ENCODE measurements around the gene VAPB.

- no peak for TF ChIP-seq CTCF (IDR thresholded peaks at IDR 0.05)
- no peak for TF ChIP-seq ETV6 (CRISPR knock-in tag; IDR thresholded peaks at IDR 0.05)
- TF ChIP-seq USF1 (CRISPR knock-in tag; IDR thresholded peaks at IDR 0.05), result no peak
- no peak for TF ChIP-seq JUN (CRISPR knock-in tag; IDR thresholded peaks at IDR 0.05)
- TF ChIP-seq PRDM15 (CRISPR knock-in tag; IDR thresholded peaks at IDR 0.05), result no peak
- TF ChIP-seq SMAD3 (CRISPR knock-in tag; IDR thresholded peaks at IDR 0.05; ENCODE audit: borderline replicate concordance), result no peak
- TF ChIP-seq ATF2 (CRISPR knock-in tag; IDR thresholded peaks at IDR 0.05; ENCODE audit: borderline replicate concordance, low read depth), result no peak
- no peak for TF ChIP-seq CREB1 (CRISPR knock-in tag; IDR thresholded peaks at IDR 0.05)
- TF ChIP-seq PRRX2 (CRISPR knock-in tag; IDR thresholded peaks at IDR 0.05), result no peak
- no peak for TF ChIP-seq SP1 (CRISPR knock-in tag; conservative IDR thresholded peaks at IDR 0.05)
- TF ChIP-seq ZBTB43 (CRISPR knock-in tag; IDR thresholded peaks at IDR 0.05), result no peak
- TF ChIP-seq E2F5 (CRISPR knock-in tag; IDR thresholded peaks at IDR 0.05), result no peak
- no peak for TF ChIP-seq CREM (CRISPR knock-in tag; IDR thresholded peaks at IDR 0.05)
These were observed 75.8 kb downstream of the VAPB start for GRCh38 chr20:58464838-58465237.

Measured in WTC11 (cell line).